OCI-LY7 (cell line): ENCODE results near the gene CCHCR1. TPM values are rescaled to one million over a fixed set of nuclear protein-coding genes. Genes with fewer than 3 reads are reported as not detected.
"Not testable (repeated sequence)": the region's sequence is repeated elsewhere in the genome, so short reads cannot be mapped to it uniquely, and the experiment has no call there.

Source experiments
- BruUV-seq: library from RNA; stranded (reverse); fragments of 400-500 nt; replicated peaks from 2 replicates; lab custom pipeline; 2021; lab: Mats Ljungman, UMichigan
- CTCF ChIA-PET: fragments of 300-600 bp; sonication (Branson Sonifier 250); formaldehyde crosslinking; loops from one replicate; lab custom pipeline; 2022; ENCODE audit warnings: antibody characterized with exemption; ENCODE audit not compliant: unreplicated experiment; lab: Charles Lee
- POLR2A ChIA-PET: fragments of 300-600 bp; sonication (Branson Sonifier 250); formaldehyde crosslinking; loops from one replicate; lab custom pipeline; 2022; ENCODE audit warnings: antibody characterized with exemption; lab: Charles Lee
- DNase-seq: peaks from one replicate; pipeline ENCODE4 v3.0.0-alpha.2; 2015; ENCODE audit warnings: low spot score
- H2AFZ ChIP-seq: fragments of 200-600 bp; sonication (generic), shearing (Covaris generic); 2 replicates; pipeline ENCODE4 v1.6.1; 2014; ENCODE audit warnings: mild to moderate bottlenecking, antibody characterized with exemption, low read length, moderate library complexity
- H3K27ac ChIP-seq: fragments of 200-600 bp; sonication (generic); 2 replicates; pipeline ENCODE4 v1.5.1; 2014; ENCODE audit warnings: mixed run types, low read depth, mild to moderate bottlenecking, moderate library complexity, low read length, inconsistent platforms; ENCODE audit not compliant: poor library complexity, severe bottlenecking
- H3K36me3 ChIP-seq: fragments of 200-600 bp; sonication (generic); 2 replicates; pipeline ENCODE4 v1.6.1; 2014; ENCODE audit warnings: mild to moderate bottlenecking, antibody characterized with exemption, low read length, moderate library complexity, mixed read lengths; ENCODE audit not compliant: insufficient read depth
- H3K4me1 ChIP-seq: fragments of 200-600 bp; sonication (generic); 2 replicates; pipeline ENCODE4 v1.5.1; 2014; ENCODE audit warnings: mild to moderate bottlenecking, low read length; ENCODE audit not compliant: insufficient read depth, poor library complexity, severe bottlenecking
- H3K4me2 ChIP-seq: fragments of 200-600 bp; sonication (generic); 2 replicates; pipeline ENCODE4 v1.6.1; 2014; ENCODE audit warnings: mild to moderate bottlenecking, low read length
- H3K4me3 ChIP-seq: fragments of 200-600 bp; sonication (generic); 2 replicates; pipeline ENCODE4 v1.5.1; 2014; ENCODE audit warnings: mild to moderate bottlenecking, low read depth, low read length; ENCODE audit not compliant: poor library complexity, severe bottlenecking
- H3K79me2 ChIP-seq: fragments of 200-600 bp; sonication (generic); 2 replicates; pipeline ENCODE4 v1.6.1; 2016; ENCODE audit warnings: low read depth, mild to moderate bottlenecking, low read length, moderate library complexity, mixed read lengths; ENCODE audit not compliant: insufficient read depth
- H3K9me2 ChIP-seq: fragments of 200-600 bp; sonication (generic); 2 replicates; pipeline ENCODE4 v1.6.1; 2016; ENCODE audit warnings: mild to moderate bottlenecking, low read length, mixed read lengths; ENCODE audit not compliant: insufficient read depth
- H3K9me3 ChIP-seq: fragments of 200-600 bp; sonication (generic); 2 replicates; pipeline ENCODE4 v1.6.1; 2014; ENCODE audit warnings: mild to moderate bottlenecking, mixed run types, low read length, mixed read lengths
- H4K20me1 ChIP-seq: fragments of 200-600 bp; sonication (generic); 2 replicates; pipeline ENCODE4 v1.6.1; 2014; ENCODE audit warnings: mild to moderate bottlenecking, antibody characterized with exemption, low read length, moderate library complexity, mixed read lengths; ENCODE audit not compliant: insufficient read depth
- EZH2phosphoT487 ChIP-seq: fragments of 200-600 bp; sonication (generic); IDR thresholded peaks from 2 replicates; pipeline ENCODE4 v1.6.1; 2018; ENCODE audit warnings: low read depth, borderline replicate concordance, mild to moderate bottlenecking, mixed run types, antibody characterized with exemption, low read length, moderate library complexity, mixed read lengths
- intact Hi-C: fragments of 100-400 bp; cut with micrococcal nuclease; formaldehyde crosslinking; loops from one replicate; pipeline ENCODE4 v1.10.0; 2022; ENCODE audit not compliant: unreplicated experiment
- total RNA-seq, 2 experiments: library from RNA; depleted of rRNA in 1 of 2; stranded (reverse); fragments of >200 nt in 1 of 2; shearing (Covaris generic) in 1 of 2; gene quantifications; 2 replicates each; pipeline ENCODE4 v1.2.3, GENCODE V29; 2014 to 2022
- TF ChIP-seq, protein P1 (sequence below): fragments of 200-600 bp; sonication (generic); conservative IDR thresholded peaks from 2 replicates; pipeline ENCODE4 v1.5.1; 2014; ENCODE audit warnings: mild to moderate bottlenecking, antibody characterized with exemption, low read length, moderate library complexity, mixed read lengths

CCHCR1 gene
- total RNA-seq, 2 experiments from 2014 or later = 23.9 to 33.0 TPM

DNA sequence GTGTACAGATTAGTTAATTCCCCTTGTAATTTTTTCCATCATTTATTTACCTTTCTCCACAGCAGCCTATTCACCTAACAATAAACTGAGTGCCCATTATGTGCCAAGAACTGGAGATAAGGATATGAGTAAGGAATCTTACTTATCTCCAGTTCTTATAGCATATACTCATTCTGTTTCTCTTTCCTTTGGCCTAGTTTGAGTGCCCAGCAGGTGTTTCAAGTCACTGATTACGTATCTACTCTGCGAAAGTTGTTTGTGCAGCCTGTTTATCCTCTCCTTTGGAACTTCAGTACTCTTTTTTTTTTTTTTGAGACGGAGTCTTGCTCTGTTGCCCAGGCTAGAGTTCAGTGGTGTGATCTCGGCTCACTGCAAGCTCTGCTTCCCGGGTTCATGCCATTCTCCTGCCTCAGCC is 30.2 kb upstream of the CCHCR1 start:
- Histone ChIP-seq H2AFZ (no peak overlapping the region), H3K79me2 (no peaks in the 10 kb centered on the region), H3K9me3 (no peaks in the 10 kb centered on the region), H4K20me1 (no peaks in the 10 kb centered on the region), H3K36me3 (no peaks in the 10 kb centered on the region), H3K9me2 (no peaks in the 10 kb centered on the region), H3K4me1 (peaks cover 37% of the 10 kb centered on the region), H3K4me2 (no peak overlapping the region), H3K4me3 (no peak overlapping the region), H3K27ac (no peak overlapping the region)
- CTCF ChIA-PET = no interaction called here
- POLR2A ChIA-PET = no interaction called here
- no TSS peak for BruUV-seq
- TF ChIP-seq, protein P1, sequence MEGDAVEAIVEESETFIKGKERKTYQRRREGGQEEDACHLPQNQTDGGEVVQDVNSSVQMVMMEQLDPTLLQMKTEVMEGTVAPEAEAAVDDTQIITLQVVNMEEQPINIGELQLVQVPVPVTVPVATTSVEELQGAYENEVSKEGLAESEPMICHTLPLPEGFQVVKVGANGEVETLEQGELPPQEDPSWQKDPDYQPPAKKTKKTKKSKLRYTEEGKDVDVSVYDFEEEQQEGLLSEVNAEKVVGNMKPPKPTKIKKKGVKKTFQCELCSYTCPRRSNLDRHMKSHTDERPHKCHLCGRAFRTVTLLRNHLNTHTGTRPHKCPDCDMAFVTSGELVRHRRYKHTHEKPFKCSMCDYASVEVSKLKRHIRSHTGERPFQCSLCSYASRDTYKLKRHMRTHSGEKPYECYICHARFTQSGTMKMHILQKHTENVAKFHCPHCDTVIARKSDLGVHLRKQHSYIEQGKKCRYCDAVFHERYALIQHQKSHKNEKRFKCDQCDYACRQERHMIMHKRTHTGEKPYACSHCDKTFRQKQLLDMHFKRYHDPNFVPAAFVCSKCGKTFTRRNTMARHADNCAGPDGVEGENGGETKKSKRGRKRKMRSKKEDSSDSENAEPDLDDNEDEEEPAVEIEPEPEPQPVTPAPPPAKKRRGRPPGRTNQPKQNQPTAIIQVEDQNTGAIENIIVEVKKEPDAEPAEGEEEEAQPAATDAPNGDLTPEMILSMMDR = no peak
- no peak for TF ChIP-seq EZH2phosphoT487
- intact Hi-C loops = no loop called here
- no peak for DNase-seq

DNA sequence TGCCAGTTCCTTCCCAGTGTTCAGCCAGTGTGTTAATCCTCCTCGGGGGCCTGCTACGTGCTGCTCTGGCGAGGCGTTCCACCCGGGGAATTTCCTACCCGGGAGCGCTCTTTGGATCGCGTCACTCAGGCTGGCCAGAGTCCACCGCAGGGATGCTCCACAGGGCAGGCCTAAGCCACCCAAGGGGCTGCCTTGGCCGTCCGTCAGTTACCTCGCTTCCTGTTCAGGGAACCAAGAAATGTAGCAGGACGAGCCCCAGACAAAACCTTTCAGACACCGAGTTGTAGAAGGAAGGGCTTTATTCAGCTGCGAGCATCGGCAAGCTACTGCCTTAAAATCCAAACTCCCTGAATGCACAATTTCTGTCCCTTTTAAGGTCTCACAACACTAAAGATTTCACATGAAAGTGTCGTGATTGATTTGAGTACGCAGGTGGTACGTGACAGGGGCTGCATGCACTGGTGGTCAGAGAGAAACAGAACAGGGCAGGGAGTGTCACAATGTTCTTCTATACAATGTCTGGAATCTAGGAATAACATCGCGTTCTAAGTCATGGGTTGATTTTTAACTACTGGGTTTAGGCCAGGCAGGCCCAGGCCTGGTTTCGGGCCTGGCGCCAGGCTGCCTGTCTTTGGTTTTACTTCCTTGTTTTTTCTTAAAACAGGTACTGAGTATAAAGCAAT is 28.6 kb upstream of the CCHCR1 start:
- POLR2A ChIA-PET = no interaction called here
- BruUV-seq = no TSS peak

DNA sequence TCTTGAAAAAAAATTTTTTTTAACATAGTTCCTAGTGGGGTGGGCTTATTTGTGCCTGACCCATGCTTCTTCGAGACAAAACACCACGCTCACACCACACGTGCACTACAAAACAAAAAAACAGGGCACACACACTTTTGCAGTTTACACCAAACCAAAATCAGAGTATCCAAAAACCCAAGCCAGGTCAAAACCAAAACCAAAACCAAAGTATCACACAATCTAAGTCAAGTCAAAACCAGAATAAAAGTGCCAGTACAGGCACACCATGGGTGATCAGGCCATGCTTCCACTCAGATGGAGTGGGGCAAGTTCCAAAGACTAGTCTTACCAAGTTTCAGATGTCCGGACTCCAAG is 28.1 kb upstream of the CCHCR1 start:
- H3K79me2 ChIP-seq, H3K9me2 ChIP-seq, POLR2A ChIA-PET, H3K4me3 ChIP-seq, H3K36me3 ChIP-seq, intact Hi-C loops, H3K9me3 ChIP-seq, CTCF ChIA-PET, DNase-seq, H3K4me2 ChIP-seq, H4K20me1 ChIP-seq, BruUV-seq, H3K27ac ChIP-seq: not testable (repeated sequence)
- Histone ChIP-seq H3K4me1 (peaks cover 34% of the 10 kb centered on the region), H2AFZ (peak overlapping the region; percentile 73; the same call in 1 of the 2 replicates)

More for the DNA sequence above, 28.6 kb upstream of the CCHCR1 start:
- Histone ChIP-seq H3K79me2 (no peaks in the 10 kb centered on the region), H2AFZ (peak overlapping the region; percentile 73; the same call in 1 of the 2 replicates), H3K4me2 (peak overlapping the region; percentile 20), H3K4me1 (peaks cover 37% of the 10 kb centered on the region), H3K27ac (no peak overlapping the region), H3K4me3 (no peak overlapping the region), H4K20me1 (no peaks in the 10 kb centered on the region), H3K9me3 (no peaks in the 10 kb centered on the region), H3K9me2 (no peaks in the 10 kb centered on the region), H3K36me3 (no peaks in the 10 kb centered on the region)
- CTCF ChIA-PET = interaction anchor here (0.5 kb wide), 1 partner anchor 215 kb away, joined by 4 read pairs; no protein-coding TSS in a partner anchor
- intact Hi-C loops = no loop called here
- DNase-seq = no peak
- TF ChIP-seq, protein P1 = no peak
- TF ChIP-seq EZH2phosphoT487 = no peak

DNA sequence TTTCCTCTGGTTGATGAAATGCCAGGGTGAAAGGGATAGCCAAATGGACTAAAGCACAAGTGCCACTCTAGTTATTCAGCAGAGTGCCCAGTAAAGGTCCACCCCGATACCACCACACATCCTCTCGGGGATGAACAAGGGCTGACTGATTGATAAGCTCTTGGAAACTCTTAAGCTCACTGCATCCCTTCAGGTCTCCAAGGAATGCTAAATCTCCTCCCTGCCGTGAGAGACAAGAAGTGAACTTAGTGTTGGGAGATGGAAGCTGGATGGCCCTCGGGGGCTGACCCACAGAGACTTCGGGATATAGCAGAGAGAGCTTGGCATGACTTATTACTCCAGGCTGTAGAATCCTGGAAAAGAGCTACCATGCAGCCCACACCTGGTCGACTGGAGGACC is 26.3 kb upstream of the CCHCR1 start:
- H3K4me3 ChIP-seq, H4K20me1 ChIP-seq, H3K79me2 ChIP-seq, H3K9me3 ChIP-seq, H3K36me3 ChIP-seq, H2AFZ ChIP-seq, H3K9me2 ChIP-seq, intact Hi-C loops, H3K27ac ChIP-seq, DNase-seq, H3K4me2 ChIP-seq, BruUV-seq: not testable (repeated sequence)
- H3K4me1 ChIP-seq = peaks cover 31% of the 10 kb centered on the region
- CTCF ChIA-PET = interaction anchor here (1.0 kb wide), 1 partner anchor 24 kb away, joined by 3 read pairs; no protein-coding TSS in a partner anchor
- POLR2A ChIA-PET = interaction anchor here (0.8 to 1.0 kb wide), 2 partner anchors 8 to 18 kb away, joined by 3 read pairs; no protein-coding TSS in a partner anchor

DNA sequence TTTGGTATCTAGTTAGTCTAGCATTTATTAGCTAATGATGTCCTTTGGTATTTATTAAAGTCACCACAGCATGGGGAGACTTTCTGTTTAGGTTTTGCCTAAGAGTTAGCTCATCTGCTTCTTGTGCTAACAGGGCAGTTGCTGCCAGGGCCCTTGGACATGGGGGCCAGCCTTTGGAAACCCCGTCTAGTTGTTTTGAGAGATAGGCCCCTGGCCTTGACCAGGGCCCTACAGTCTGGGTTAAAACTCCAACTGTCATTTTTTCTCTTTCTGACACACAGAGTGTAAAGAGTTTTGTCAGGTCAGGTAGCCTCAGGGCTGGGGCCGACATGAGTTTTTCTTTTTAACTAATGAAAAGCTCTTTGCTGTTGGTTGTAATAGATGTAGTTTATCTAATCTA is 25.7 kb upstream of the CCHCR1 start:
- POLR2A ChIA-PET, intact Hi-C loops, H2AFZ ChIP-seq, H3K4me3 ChIP-seq, H3K9me2 ChIP-seq, H3K36me3 ChIP-seq, H4K20me1 ChIP-seq, H3K27ac ChIP-seq, BruUV-seq, H3K9me3 ChIP-seq, DNase-seq, H3K79me2 ChIP-seq, H3K4me2 ChIP-seq: not testable (repeated sequence)
- H3K4me1 ChIP-seq = peaks cover 37% of the 10 kb centered on the region
- CTCF ChIA-PET = interaction anchor here (1.0 kb wide), 1 partner anchor 24 kb away, joined by 3 read pairs; no protein-coding TSS in a partner anchor
